HG03135 (cell line): Measurements from ENCODE around the gene SAMSN1.
A peak's percentile ranks its signal among the peaks of the same experiment; 100 is the strongest.
"Not testable (repeated sequence)": the region's sequence is repeated elsewhere in the genome, so short reads cannot be mapped to it uniquely, and the experiment has no call there.

ENCODE experiments used
- ATAC-seq: cut with Tn5 transposase; IDR thresholded peaks from one replicate; pipeline ENCODE4 v1.9.1; 2021; ENCODE audit warnings: mild to moderate bottlenecking, moderate library complexity; ENCODE audit not compliant: unreplicated experiment

SAMSN1 gene

DNA sequence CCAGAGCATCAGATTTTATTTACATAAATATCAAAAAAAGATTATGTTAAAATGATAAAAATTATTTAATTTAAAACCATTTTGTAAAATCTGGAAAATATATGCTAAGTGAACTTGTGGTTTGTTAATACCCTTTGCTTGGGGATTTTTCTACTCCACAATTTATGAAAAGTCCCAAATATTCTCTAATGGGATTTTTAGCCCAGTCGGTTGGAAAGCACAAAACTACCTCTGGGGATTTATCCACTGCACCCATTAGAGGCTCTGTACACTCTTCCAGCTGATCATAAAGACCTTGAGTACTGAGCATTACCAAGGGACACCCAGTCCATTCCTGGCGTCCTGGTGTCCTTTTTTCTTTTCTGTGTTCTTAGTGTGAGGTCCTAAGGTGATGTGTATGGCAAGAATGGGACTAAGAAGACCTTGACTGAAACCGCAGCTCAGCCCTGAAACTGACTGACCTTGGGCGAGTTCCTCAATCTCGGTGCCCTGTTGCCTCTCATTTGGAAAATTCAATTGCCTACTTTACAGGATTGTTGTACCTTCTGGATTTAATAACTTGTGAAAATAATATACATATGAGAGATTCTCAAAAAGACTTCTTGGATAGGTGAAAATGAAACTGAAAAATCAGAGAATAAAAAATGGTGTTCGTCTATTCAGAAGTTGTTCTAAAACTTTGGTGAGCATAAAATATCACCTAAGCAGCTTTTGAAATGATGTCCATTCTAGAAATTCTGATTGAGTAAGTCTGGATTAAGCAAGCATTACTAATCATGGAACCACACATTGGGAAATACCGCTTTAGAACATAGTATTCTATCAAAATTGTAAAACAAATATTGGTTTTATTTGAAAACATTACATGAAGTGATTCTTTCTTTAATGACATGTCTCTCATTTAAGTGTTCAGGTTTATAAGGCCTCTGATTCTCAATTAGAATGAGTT is 21.5 kb upstream of the SAMSN1 start:
- ATAC-seq, result no peak

GRCh38 chr21:14566894-14567293 is 20.8 kb upstream of the SAMSN1 start:
- ATAC-seq, result no peak

DNA sequence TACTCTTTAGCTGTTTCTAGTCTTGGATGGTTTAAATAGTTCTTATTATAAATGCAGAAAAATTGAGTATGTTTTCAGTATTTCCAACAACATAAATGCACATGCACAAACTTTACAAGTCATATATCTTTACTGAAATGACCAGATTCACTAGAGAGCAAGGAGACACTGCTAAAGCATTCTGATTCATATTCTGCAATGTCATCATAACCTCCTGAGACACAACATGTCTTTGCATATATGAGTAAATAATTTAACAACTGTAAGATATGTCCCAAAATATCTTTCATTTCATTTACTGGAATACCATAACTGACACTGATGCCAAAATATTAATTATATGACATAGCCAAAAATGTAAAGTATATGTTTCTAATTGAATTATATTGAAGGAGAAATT is 16.8 kb upstream of the SAMSN1 start:
- ATAC-seq, result no peak

- no peak for ATAC-seq
These were observed 14.4 kb upstream of the SAMSN1 start for GRCh38 chr21:14560555-14560954.

DNA sequence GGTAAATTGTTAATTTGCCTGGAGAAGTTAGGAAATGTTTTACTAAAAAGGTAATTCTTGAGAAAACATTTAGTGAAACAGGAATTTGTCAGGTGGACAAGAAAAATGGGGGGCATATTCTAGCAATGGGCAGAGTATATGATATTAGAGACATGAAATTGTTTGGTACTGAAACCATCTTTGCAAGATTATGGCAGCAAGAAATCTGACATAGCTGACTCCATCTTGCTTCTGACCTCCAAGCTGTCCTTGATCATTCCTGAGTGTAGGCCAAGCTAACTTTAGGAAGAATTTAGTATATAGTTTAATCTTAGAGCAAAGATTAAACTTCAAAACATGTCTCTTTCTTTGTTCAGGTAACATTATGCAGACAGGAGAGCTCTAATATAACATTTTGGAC is 14.0 kb upstream of the SAMSN1 start:
- ATAC-seq, result no peak

- ATAC-seq, result no peak
These were observed 13.0 kb upstream of the SAMSN1 start for GRCh38 chr21:14559102-14559501.

GRCh38 chr21:14557413-14557812 is 11.3 kb upstream of the SAMSN1 start:
- no peak for ATAC-seq

DNA sequence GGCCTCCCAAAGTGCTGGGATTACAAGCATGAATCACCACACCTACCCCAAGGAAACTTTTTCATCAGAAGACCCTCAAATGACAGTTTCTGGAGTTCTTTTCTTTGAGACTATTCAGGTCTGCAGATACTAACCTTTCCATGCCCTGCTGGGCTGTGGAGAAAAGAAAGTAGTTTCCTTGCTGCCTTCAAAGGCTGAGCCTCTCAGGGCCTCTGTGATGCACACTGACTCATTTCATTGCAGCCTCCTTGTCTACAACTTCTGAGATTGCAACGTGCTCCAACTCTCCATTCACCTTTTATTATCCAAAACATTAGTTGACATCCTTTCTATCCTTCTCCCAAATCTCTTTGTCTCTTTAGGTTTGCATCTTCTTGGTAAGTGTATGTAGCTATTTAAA is 8.8 kb upstream of the SAMSN1 start:
- no peak for ATAC-seq

GRCh38 chr21:14553422-14553821 is 7.3 kb upstream of the SAMSN1 start:
- ATAC-seq, result no peak

DNA sequence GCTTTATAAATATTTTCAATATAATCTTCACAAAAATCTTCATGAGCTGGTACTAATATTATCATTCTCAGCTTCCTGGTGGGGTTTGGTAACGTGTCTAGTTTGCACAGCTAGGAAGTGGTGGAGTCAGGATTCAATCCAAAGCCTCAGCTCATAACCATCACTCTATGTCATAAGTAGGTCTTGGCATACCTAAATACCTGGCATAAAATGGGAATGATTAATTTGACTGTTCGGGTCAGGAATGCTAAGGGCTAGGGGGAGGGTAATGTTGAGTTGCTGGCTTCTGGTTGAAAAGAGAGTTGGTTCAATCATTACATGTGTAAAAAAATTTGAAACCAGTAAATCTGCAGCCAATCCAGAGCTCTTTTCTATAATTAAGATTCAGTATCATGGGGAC is 5.6 kb upstream of the SAMSN1 start:
- ATAC-seq, result no peak

DNA sequence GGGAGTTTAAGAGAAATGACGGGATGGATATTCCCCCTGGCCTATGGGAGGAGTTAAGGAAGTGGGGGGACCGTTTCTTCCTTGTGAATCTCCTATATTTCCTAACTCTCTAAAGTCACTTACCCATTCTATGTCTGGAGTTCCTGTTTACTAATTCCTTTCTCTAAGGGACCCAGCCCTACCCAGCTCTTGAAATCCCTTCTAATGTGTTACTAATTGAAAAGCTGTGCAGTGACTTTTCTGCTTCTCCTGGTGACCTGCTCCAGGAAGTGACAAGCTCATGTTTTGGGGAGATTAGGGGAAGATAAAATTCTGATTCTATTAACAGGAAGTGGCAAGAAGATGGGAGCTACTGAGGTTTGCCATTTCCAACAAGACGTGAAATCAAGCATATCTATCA is 4.0 kb upstream of the SAMSN1 start:
- no peak for ATAC-seq

GRCh38 chr21:14548779-14549178 is 2.7 kb upstream of the SAMSN1 start:
- ATAC-seq, result no peak

DNA sequence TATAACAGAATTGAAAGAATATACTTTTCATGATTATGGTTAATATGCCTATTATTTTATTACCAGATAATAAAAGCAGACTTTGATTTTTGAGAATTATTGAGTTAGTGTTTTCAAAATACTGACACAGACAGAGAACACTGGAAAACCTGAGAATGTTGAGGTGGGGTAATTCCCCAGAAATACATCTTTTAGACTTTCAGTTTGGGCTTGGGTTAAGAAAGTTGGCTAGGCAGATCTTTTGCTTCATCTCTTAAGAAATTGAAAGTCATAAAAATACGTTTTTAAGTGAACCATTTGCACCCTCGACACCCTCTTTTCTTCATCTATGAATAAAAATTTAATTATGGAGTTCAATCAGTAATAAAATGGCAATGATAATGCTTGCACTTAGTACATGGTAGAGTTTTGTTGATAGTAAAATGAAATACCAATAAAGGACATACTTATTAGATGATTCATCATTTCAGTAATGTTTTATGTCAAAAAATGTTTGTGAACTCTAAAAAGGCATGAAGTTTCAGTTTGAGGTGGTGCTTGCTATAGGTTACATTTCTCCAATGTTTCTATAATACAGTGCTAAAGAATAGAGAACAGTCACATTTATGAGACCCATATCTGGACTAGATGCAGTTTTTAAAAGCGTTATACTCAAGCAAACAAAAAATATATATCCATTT is 1.9 kb upstream of the SAMSN1 start:
- no peak for ATAC-seq

- ATAC-seq, result not testable (repeated sequence)
These were observed 604 bp upstream of the SAMSN1 start for GRCh38 chr21:14546719-14547118.

- no peak for ATAC-seq
These were observed 2.1 kb downstream of the SAMSN1 start for GRCh38 chr21:14543983-14544382.

DNA sequence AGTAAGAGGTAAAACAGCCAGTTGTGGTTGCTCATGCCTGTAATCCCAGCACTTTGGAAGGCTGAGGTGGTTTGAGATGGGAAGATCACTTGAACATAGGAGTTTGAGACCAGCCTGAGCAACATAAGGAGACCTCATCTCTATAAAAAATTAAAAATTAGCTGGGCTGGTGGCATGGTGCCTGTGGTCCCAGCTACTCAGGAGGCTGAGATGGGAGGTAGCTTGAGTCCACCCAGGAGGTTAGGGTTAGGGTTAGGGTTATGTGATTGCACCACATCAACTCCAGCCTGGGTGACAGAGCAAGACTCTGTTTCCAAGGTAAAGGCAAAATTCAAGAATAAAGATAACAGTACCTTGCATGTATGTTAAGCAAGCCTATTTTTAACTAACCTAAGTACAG is 3.5 kb downstream of the SAMSN1 start:
- no peak for ATAC-seq

GRCh38 chr21:14541841-14542490 is 4.1 kb downstream of the SAMSN1 start:
- ATAC-seq, result no peak

- ATAC-seq, result no peak
These were observed 7.6 kb downstream of the SAMSN1 start for GRCh38 chr21:14538483-14538882.

DNA sequence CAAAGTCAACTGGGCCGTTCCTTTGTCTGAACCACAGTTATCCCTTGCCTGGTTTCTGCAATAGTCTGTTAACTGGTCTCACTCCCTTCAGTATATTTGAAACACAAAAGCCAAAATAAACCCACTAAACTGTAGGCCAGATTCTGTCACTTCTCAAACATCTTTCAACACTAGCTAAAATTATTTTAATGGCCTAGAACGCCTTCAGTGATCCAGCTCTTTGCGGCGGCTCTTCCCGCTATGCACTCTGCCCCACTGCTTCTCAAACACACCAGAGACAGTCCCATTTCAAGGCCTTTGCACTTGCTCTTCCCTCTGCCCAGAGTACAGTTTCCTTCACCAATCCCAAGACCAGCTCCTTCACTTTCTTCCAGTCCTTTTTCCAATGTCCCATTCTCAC is 9.2 kb downstream of the SAMSN1 start:
- no peak for ATAC-seq

DNA sequence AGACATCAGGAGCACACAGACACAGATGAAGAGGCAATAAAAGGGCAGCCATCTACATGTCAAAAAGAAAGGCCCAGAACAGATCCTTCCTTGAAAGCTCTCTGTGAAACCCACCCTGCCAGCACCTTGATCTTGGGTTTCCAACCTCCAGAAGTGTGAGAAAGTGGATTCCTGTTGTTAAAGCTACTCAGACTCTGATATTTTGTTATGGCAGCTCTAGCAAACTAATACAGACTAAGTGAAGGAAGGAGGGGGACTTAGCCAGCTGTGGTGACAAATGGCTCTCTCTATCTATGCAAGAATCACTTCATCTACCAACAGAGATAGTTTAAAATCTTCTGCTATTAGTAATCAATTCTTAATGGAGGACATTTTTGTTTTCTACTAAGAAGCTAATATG is 10.4 kb downstream of the SAMSN1 start:
- no peak for ATAC-seq

DNA sequence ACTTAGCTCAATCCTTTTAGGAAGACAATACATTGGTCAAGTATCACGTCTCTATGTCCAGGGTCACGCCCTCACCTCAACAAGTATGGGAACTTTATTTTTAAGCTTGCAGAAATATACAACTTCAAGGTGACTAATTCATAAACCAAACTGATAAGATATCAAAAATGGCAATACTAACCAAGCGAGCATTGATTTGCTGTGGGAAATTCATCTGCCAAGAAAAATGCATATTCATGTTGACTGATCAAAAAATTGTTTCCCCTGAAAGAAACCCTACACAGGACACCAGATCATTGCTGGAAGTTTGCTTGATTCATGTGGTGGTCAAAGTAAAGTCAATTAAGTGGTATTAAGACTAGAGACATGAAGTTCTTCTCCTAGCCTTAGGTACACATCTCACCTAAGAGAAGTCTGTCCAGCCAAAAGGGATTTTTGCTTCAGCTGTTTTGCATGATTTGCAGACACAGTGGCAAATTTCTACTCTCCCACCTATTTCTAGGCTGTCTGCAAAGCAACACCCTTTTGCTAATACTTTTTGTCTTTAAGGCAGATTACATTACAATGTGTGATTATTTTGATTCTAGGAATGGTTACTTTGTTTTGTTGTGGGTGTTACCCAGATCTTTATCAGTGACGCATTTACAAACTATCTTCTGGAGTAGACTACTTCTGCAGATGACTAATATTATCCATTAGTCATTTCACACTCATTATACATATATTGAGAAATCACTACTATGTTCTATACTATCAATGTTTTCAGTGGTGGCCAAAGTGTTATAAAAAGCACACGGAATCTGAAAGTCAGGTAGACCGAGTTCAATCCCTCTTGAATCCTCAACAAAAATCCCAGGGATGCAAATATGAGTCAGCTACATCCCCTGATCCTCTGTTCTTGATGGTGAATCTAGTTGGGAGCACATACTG is 12.4 kb downstream of the SAMSN1 start:
- ATAC-seq, result peak; percentile 77
